ENCODE measurements around the gene TMEM219.

GRCh38 chr16:29984137-29984763 lies 22.4 kb downstream of the TMEM219 start:
- TF ChIP-seq, protein P1, sequence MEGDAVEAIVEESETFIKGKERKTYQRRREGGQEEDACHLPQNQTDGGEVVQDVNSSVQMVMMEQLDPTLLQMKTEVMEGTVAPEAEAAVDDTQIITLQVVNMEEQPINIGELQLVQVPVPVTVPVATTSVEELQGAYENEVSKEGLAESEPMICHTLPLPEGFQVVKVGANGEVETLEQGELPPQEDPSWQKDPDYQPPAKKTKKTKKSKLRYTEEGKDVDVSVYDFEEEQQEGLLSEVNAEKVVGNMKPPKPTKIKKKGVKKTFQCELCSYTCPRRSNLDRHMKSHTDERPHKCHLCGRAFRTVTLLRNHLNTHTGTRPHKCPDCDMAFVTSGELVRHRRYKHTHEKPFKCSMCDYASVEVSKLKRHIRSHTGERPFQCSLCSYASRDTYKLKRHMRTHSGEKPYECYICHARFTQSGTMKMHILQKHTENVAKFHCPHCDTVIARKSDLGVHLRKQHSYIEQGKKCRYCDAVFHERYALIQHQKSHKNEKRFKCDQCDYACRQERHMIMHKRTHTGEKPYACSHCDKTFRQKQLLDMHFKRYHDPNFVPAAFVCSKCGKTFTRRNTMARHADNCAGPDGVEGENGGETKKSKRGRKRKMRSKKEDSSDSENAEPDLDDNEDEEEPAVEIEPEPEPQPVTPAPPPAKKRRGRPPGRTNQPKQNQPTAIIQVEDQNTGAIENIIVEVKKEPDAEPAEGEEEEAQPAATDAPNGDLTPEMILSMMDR (tag by site-specific recombination; IDR thresholded peaks at IDR 0.05) = no peak
- no peak for TF ChIP-seq ZNF175 (tag by site-specific recombination; IDR thresholded peaks at IDR 0.05)
- no peak for TF ChIP-seq ZSCAN18 (tag by site-specific recombination; IDR thresholded peaks at IDR 0.05)

All from HEK293 (cell line).